Activated CD4-positive, CD25-positive, alpha-beta regulatory T cell treated with anti-CD3 and anti-CD28 coated beads, Interleukin-2, amount 50 U/mL, for 16 hours (primary cell): Measurements from ENCODE around the gene SORCS1.

Experiments
- DNase-seq: peaks from one replicate; pipeline ENCODE4 v3.0.0-alpha.2; 2020; ENCODE audit warnings: low read depth, low spot score

Gene SORCS1

DNA sequence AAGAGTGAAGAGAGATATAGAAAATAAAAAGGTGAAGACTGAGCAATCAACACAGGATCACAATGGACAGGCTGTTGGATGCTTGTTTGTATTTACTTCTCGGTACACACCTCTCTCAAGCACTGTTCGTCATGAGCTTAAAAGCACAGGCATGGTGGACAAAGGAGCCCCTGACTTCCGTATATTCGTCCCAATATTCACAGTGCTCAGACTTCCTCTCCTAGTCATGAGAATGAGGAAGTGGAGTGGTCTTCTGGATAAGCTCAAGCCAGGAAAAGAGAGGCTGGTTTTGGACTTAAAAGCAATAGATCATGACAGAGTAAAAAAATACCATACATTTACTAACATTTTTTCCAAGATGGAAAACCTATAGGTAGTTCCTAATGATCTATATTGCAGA, 172.5 kb downstream of the SORCS1 start:
- DNase-seq: no peak

DNA sequence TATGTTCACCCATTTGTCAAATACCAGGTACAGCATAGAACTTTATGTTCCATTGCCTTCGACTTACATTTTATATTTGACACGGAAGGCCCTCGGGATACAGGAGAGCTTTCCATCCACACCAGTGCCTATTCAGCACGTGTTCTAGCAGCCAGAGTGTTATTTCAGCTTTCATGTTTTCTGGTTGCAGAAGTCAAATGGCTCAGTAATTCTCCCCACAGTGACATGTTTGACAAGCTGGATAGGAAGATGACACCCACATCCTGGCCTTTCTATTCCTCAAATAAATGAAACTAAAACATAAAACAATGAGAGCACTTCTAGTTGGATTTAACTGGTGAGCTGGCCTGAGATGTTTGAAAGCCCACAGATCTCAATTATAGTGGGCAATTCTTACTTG, 173.4 kb downstream of the SORCS1 start:
- DNase-seq: no peak

DNA sequence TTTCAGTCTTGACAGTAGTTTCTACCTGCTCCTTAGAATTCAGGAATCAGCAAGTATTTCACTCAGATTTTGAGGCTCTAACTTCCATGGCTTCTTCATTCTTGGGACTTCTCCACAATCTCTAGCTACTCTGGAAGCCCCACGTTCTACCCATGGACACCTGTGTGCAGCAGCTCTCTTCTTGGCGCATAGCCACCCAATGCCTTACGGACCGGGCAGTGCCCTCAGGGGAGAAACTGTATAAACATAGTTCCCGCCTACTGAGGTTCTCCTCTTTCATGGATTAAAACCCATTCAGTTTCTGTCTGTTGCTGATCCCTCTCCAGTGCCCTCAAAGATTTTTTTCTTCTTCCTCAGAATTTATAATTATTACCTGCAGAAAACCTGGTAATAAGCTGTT, 177.1 kb downstream of the SORCS1 start:
- DNase-seq: no peak

DNA sequence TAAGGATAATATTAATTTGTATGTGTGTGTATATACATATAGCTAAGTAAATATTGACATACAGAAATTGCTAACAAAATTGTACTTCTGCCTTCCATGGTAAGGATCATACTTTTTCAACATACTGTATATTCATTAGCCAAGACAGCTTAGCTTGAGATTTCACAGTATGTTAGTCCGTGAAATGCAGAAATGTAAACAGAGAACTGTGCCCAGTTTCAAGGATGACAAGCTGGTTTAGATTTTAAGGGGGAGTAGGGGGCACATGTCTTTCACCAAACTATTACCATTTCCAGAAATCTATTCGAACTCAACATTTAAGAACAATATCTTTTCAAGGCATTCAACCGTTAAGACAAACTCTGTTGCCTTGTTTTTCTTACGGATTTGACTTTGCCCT, 182.2 kb downstream of the SORCS1 start:
- DNase-seq: no peak

DNA sequence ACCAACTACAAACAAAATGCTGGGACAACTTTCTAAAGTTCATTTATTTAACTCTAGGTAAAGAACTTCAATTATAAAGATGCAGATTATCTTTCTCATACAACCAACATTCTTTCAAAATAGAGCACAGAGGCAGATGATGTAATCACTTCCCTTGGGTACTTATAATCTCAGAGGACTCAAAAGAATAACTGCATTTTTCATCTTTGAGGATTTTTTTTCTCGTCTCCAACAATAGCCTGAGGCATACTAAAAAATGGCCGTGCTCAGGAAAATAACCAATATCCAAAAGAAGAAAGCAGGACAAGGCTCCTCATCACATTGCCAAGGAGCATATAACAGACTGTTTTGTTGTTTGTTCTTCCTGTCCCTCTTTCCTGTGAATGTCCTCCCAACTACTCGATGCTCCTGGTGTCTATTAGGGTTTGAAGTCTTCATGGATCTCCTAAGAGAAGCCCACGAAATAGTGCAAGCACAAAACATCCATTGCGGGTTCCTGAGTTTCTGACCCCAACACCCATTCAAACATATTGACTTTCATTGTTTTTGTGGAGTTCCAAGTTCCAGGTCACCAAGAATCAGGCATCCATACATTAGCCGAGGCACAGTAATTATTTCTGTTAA, 182.9 kb downstream of the SORCS1 start:
- no peak for DNase-seq

DNA sequence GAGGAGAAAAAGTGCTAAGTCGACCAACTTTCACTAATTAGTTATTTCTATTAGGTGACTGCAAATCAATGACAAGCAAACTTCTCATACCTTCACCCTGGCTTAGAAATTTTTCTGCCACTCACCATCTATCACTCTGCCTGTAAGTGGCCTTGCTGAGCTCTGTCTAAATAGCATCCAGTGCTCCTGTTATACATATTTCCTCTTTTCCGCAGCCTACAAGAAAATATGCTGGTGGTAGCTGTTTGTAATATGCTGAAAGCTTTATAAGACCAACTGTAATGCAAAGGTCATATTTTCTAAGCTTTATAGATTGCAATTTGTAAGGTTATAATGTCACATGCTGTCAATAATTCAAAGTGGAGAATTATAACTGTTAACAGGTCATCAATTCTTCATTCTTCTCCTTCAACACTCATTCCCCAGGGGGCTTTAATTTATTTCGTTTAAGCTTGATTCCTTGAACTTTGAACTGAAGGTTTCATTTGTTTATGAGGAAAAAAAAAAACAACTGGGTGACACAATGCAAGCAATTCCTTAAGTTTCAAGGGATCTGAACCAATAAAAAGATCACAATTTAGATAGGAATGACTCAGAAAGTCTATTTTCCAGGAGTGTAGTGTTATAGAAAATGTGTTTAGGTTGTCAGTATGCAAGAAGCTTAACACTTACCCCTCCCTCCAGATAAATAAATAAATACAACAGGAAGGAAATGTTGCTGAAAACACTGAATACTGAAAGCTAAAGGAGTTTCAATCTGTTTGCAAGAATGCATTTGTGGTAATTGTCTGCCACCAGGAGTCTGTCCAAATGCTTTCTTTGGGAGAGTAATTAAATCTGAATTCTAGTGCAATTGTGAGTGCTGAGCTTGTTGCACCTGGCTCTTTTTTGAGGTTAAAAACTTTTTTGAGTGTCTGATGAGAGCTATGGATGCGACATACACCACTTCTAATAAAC, 183.7 kb downstream of the SORCS1 start:
- DNase-seq: no peak

DNA sequence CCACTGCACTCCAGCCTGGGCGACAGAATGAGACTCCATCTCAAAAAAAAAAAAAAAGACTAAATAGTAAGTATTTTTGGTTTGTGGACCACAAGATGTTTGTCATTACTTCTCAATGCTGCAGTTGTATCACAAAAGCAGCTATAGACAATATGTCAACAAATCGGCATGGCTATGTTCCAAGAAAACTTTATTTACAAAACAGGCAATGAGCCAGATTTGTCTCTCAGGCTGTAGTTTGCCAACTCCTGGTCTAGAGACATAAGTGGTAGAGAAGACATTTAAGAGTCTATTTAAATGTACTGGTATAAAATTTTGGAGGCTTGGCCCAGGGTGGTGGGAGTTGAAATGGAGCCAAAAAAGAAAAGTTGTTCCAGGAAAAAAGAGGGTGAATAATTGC, 185.8 kb downstream of the SORCS1 start:
- no peak for DNase-seq

DNA sequence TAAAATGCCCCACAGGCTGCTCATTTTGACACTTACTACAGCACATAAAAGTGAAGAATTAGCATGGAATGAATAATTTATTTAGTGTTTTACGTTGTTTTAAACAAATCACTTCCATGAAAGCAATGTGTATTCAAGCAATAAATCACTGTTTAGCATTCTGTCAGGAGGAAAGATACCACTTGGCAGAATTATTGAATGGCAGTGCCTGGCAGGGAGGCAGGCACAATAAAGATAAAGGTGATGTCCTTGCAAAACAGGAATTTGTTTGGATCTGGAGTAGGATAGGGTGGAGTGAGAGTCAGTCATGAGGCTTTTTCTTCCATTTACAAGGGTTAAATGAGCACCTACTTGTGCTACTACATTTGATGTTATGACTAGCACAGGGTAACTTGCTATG, 190.8 kb downstream of the SORCS1 start:
- DNase-seq: no peak

DNA sequence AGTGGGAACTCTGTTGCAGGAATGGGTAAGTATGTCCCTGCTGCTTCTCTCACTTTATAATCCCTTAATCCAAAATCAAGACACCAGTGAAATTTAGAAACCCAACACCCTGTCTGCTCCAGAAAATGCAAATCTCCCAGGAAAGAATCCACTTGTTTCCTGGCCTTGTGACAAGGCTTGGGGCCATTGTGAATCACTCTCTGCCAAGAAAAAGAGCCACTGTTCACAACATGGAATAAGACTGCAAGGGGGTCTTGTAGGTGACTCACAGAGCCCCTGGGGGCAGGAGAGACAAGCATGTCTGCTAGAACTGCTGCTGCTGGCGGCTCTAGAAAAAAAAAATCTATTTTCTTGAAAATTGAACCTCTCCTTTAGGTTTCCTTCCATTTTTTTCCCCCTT, 191.2 kb downstream of the SORCS1 start:
- DNase-seq: no peak

DNA sequence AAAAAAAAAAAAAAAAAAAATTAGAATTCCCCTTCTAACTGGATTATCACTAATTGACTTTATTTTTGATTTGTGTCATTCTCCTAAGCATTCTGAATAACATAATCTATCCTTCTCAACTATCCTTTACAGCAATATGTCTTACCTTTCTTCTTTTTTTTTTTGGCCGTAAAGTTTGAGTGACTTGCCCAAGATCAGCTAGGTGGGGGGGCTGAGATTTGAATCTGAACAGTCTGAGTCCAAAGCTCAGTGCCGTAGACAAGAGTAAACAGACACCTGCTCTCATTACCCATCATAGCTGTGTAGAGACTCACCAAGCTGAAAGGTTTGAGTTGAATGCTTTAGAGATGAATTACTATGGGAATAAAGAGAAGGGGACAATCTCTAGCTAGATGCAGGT, 192.1 kb downstream of the SORCS1 start:
- DNase-seq: no peak

DNA sequence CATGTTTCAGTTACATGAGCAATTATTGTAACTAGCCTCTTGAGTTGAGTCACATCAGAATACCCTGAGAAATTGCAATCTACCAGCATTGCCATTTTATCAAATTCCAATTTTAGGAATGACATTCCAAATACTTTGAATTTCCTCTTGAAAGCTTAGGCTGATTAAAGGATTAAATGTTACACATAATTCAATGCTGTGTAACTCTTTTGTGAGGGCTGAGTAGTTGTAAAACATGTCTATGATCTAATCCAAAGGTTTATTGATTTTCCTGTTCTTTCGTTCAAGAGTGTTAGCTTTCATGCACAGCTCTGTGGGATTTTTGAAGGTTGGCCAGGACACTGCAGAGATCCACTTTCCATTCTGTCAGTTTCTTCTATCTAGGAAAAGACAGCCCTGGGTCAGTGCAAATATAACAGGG, 193.1 kb downstream of the SORCS1 start:
- DNase-seq: no peak

DNA sequence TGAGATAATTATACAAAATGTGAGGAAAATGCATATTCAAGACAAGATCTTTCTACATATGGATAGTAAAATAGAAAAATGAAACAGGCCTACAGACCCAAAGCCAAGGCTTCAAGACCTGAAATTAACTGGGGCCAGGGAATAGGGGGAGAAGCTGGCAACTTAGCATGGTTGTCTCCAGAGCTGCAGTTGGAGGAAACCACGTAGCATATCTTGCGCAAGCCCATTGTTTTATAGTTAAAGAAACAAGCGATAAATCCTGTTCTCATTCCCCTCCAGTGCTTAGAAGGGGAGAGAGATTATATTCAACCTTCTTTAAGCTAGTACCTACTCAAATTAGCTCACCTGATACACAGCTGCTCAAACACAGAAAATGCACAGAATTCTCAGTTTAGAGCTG, 197.1 kb downstream of the SORCS1 start:
- no peak for DNase-seq

DNA sequence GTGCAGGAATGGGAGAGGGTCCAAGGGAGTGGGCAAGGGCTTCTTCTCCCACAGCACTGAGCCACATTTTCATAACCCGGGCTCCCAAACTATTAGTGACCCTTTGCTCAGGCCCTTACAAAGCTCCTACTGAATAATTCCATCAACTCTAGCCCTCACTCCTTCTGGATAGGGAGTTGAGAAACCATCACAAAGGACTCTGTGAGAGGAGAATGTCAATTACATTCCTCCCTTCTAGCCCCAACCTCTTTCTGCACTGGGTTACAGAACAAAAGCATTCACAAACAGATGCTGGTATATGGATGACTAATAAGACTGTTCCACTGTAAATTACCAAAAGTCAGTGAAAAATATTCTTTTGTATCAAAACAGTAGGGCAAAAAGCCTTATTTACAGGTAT, 203.7 kb downstream of the SORCS1 start:
- DNase-seq: no peak

DNA sequence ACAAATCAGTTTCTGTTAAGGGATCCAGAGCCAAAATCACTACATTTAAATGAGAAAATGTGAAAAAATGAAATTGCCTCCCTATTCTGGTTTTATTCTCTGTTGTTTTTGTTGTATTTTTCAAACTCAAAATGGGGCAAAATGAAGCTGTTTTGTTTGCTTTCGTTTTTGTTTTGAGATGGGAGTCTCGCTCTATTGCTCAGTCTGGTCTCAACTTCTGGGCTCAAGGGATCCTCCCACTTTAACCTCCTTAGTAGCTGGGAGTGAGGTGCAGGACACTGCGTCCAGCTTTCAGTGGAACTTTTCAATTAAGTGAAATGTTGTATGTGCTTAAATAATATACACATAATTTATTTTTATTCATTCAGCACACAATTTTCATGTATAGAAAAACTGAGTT, 205.0 kb downstream of the SORCS1 start:
- DNase-seq: no peak

DNA sequence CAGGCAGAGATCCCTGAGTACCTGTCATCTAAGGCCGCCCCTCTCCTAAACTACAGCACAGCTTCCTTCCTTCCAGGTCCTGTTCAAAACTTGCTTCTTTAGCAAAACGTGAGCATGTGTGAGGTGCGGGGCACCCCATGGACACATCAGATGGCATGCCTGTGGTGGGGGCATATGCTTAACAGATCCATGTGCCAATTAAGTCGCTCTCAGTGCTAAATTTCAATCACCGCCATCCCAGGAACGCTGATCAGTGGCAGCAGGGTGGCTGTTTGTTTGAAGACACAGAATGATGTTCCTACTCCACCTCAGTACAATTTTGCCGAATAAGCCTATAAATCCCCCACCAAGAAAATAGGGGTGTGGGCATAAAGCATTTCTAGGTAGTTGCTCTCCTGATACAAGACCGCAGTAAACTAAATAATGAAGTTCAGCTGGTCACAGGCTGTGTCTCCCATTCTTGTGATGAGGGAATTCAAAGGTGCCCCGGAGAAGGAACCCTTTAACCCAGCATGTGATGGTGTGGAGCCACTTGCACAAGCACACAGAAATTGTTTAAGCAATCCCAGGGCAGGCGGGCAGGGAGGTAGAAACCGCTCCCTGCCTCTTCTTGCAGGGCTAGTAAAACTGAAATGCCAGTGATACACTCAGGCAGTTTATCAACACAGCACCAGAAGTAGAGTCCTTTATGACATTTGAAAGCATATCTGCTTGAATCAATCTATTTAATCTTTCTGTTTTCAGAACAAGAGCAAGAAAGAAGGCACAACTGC, 205.7 kb downstream of the SORCS1 start:
- DNase-seq: no peak

DNA sequence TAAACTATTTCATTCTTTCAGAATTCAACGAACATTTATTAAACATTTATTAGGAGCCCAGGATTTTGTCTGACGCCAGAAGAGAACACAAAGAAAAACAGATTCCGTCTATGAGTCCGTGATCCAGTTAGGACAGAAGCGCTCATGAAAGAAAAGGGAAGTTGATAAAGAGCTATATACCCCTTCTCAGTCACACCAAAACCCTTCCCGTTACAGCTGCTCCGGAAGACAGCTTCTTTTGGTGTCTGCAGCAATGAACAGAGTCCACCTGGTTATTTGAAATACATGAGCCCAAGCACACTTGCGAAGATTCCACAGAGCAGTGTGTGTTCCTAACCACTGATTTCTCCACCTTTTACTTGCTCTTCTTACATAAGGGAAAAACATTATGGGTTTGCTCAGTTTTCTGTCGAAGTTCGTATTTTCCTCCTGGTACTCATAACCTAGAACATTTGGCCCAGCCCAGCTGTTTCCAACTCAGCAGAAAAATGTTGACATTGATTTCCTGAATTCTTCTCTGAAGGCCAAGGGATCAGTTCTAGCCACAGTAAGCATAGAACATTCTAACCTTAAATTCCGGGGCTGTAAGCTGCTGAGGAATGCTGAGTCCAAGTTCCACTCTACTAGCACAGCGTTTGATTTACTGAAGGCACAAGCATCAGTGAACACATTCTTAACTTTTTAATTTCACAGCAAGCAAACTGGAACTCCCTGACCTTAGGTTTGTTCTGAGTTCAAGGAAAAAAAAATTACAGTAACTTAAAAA, 206.5 kb downstream of the SORCS1 start:
- DNase-seq: no peak

DNA sequence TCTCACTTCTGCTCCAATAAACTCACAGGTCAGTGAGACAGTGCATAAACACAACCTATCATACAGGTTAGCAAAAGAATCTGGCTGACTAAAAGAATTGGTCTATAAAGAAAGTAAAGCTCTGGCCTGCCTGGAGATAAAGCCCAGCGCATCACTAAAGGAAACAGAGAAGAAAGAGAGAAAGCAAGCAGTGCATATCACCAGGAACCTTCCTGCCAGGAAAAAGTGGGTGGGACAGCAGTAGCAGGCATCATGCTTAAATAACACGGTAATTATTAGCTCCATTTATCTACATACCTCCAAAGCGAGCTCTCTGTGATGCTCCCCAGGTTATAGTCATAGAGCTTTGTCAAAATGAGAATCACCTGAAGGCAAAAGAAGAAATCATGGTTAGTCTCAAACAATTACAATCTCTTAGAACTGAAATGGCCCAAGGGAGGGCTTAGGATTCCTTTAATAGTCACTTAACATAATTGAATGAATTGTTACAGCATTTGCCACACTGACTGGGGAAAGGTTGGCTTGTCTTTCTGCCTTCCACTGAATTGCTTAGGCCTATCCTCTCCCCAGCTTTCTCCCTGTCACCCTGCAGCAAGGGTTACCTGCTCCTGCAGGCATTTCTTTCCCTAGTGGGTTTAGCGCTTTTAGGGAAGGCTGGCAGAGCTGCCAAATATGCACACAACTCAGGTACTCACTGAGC, 208.1 kb downstream of the SORCS1 start:
- DNase-seq: no peak

DNA sequence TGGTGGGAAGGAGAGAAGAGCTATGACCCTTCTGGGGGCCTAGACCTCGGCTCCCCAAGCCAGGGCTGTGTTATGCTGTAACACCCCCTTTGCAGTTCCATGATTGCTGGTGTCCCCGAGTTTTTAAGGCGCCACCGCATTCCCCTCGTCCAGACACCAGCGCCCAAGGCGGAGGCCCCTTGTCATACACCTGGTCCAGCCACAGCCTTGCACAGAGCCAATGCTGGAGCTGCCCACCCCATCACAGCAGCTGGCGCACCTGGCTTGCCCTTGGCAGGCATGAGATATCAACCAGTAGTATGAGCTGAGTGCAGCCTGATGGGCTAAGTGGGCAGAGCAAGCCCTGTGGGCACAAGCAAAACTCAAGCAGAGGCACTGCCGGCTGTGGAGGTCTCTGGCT, 209.4 kb downstream of the SORCS1 start:
- DNase-seq: no peak

DNA sequence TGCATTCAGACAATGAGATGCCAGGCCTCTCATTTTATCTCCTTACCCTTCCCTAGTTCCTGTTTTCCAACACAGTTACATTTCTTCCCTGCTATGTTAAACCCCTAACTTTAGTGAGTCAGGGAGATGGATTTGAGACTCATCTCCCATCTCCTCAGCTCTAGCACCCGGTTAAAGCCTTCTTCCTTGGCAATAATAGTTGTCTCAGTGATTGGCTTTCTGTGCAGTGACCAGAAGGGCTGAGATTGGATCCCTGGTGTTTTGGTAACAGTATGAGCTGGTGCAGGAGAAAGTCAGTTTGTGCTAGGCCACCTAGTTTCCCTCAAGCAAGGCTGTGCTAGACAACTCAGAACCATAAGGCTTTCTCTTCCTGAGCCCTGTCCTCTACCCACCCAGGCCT, 212.5 kb downstream of the SORCS1 start:
- DNase-seq: no peak

DNA sequence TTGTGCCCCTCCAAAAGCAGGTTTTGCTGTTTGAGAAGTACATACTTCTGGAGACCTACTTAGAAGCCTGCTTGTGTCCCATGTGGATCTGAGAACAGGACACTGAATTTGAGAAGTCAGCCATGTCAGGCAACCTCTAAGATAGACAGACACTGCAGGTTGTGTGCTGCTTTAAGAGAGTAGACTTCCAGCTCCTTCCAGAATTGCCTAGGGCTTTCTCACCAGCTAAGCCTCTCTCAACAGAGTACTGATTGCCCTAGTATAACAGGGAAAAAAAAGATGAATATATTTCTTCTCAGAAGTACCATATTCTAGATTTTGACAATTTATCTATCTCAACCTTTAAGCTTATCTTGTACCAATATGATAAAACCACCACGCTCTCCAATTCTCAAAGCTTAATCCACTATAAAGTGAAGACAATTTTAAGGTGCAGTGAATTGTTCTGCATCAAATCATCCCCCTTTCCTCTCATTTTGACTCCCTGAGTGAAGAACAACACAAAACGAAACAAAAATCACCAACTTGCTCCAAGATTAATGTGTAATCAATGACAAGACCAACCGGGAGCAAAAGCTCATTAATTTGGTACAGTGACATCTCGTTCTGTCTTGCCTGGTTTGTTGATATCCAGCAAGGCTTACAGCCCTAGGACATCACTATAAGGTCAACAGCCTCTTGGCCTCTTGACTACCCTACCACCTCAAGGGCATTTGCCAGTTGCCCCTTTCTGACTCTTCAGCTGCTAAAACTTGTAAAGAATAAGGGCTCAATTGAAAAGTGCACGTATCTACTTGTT, 214.6 kb downstream of the SORCS1 start:
- no peak for DNase-seq
